Epithelial cell of alveolus of lung (primary cell): ENCODE data around the gene GRP. TPM values are rescaled to one million over a fixed set of nuclear protein-coding genes. Genes with fewer than 3 reads are reported as not detected.

Experiments used
- total RNA-seq: library from RNA; depleted of rRNA; stranded (reverse); fragments of >200 nt; gene quantifications from 2 replicates; pipeline ENCODE4 v1.2.1, GENCODE V29; 2015

The GRP gene
- total RNA-seq = not detected in 2 replicates

GRCh38 chr18:59219672-59220163, at the start of gene GRP:
Gene GRP, plus strand, starts transcription at chr18:59220158. Its CDS starts 108 bp downstream, at chr18:59220266.

GRCh38 chr18:59272891-59273758, 53.2 kb downstream of the GRP start, which contains the start of gene RAX:
Gene RAX, minus strand, starts transcription at chr18:59273454. Its CDS starts 248 bp downstream, at chr18:59273206.

Other genes with a start within 250 kb of the GRP start
- 12.9 and 13.7 TPM in 2 replicates for gene SEC11C, start 80.3 kb upstream of the GRP start, total RNA-seq
- gene RAX, start 53.3 kb downstream of the GRP start, total RNA-seq = not detected in 2 replicates
- gene CPLX4, start 98.5 kb downstream of the GRP start, total RNA-seq = not detected in 2 replicates
- gene LMAN1, start 139.1 kb downstream of the GRP start, total RNA-seq = 184 and 231 TPM in 2 replicates